Measurements from ENCODE around the gene UGT1A7.

UGT1A7 gene

GRCh38 chr2:233779722-233780121 is 98.0 kb downstream of the UGT1A7 start:
- Histone ChIP-seq H3K9ac (ENCODE audit: low read length) (no peak overlapping the region), H3K36me3 (ENCODE audit: control insufficient read depth, insufficient read depth, low read length) (no peaks in the 10 kb centered on the region), H3K27ac (ENCODE audit: low read depth, low read length) (no peak overlapping the region)

GRCh38 chr2:233780771-233781170 is 99.1 kb downstream of the UGT1A7 start:
- Histone ChIP-seq H3K36me3 (ENCODE audit: control insufficient read depth, insufficient read depth, low read length) (no peaks in the 10 kb centered on the region), H3K4me1 (ENCODE audit: control insufficient read depth, insufficient read depth, low read length) (no peaks in the 10 kb centered on the region), H3K4me3 (ENCODE audit: low read length) (no peak overlapping the region), H3K27ac (ENCODE audit: low read depth, low read length) (no peak overlapping the region), H3K27me3 (ENCODE audit: control insufficient read depth, insufficient read depth, low read length) (no peaks in the 10 kb centered on the region), H3K9ac (ENCODE audit: low read length) (no peak overlapping the region)

More at GRCh38 chr2:233779722-233780121, 98.0 kb downstream of the UGT1A7 start:
- Histone ChIP-seq H3K4me3 (ENCODE audit: low read length) (no peak overlapping the region), H3K4me1 (ENCODE audit: control insufficient read depth, insufficient read depth, low read length) (no peaks in the 10 kb centered on the region), H3K27me3 (ENCODE audit: control insufficient read depth, insufficient read depth, low read length) (no peaks in the 10 kb centered on the region)

DNA sequence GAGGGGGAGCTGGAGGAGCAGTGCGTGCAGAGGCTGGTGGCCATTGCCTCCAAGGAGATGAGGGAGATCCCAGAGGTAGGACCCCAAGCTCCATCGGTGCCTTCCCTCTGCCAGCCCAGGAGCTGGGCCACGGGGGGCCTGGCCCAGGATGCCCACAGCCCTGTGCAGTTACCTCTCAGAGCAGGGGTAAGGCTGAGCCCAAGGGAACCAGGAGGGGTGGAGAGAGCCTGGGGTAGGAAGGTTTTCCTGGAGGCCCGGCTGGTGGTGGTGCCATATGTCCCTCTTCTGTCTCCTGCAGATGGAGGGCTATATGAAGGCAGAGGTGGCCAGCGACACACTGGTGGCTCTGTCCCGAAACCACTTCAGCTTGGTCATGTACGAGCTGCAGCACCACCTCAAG is 107.9 kb downstream of the UGT1A7 start:
- H3K27ac ChIP-seq (ENCODE audit: low read depth, low read length), result no peak overlapping the region
- peaks cover 2% of the 10 kb centered on the region for H3K27me3 ChIP-seq (ENCODE audit: control insufficient read depth, insufficient read depth, low read length)
- no peak overlapping the region for H3K9ac ChIP-seq (ENCODE audit: low read length)
- no peaks in the 10 kb centered on the region for H3K36me3 ChIP-seq (ENCODE audit: control insufficient read depth, insufficient read depth, low read length)
- no peaks in the 10 kb centered on the region for H3K4me1 ChIP-seq (ENCODE audit: control insufficient read depth, insufficient read depth, low read length)
- H3K4me3 ChIP-seq (ENCODE audit: low read length), result no peak overlapping the region

DNA sequence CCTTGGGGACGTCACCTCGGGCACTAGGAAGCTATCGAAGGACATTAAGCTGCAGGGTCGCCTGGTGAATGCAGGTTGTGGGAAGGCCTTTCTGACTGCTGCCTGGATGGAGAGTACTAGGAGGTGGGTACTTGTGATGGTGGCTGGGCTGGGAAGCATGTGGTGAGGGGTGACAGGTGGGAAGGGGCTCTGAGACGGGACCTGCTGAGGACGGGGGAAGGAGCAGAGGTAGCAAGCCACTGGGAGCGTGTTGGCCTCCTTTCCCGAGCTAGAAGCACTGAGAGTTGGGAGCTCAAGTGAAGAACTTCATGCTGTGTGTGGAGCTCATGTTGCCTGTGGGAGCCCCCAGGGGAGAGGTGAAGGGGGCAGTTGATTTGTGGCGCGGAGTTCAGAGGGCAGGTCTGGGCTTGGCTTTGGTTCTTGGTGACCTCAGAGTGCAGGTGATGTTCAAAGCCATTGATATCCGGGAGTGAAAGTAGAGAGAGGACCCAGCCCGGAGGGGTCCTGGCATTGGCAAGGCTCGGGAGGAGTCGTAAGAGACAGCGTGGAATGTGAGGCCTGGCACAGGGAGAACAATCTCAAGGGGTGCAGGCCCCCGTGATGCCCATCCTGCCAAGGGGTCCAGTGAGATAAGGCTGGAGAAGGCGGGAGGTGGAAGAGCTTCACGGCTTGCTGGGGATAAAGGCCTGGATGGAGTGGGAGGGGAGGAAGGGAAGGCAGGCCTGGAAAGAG is 109.6 kb downstream of the UGT1A7 start:
- Histone ChIP-seq H3K9ac (ENCODE audit: low read length) (no peak overlapping the region), H3K4me3 (ENCODE audit: low read length) (no peak overlapping the region), H3K4me1 (ENCODE audit: control insufficient read depth, insufficient read depth, low read length) (no peaks in the 10 kb centered on the region), H3K27ac (ENCODE audit: low read depth, low read length) (no peak overlapping the region), H3K27me3 (ENCODE audit: control insufficient read depth, insufficient read depth, low read length) (peaks cover 2% of the 10 kb centered on the region), H3K36me3 (ENCODE audit: control insufficient read depth, insufficient read depth, low read length) (no peaks in the 10 kb centered on the region)

- Histone ChIP-seq H3K27ac (ENCODE audit: low read depth, low read length) (no peak overlapping the region), H3K36me3 (ENCODE audit: control insufficient read depth, insufficient read depth, low read length) (no peaks in the 10 kb centered on the region), H3K4me3 (ENCODE audit: low read length) (no peak overlapping the region), H3K4me1 (ENCODE audit: control insufficient read depth, insufficient read depth, low read length) (no peaks in the 10 kb centered on the region), H3K9ac (ENCODE audit: low read length) (no peak overlapping the region), H3K27me3 (ENCODE audit: control insufficient read depth, insufficient read depth, low read length) (peaks cover 2% of the 10 kb centered on the region)
Measured at GRCh38 chr2:233791883-233792329, 110.2 kb downstream of the UGT1A7 start.

- Histone ChIP-seq H3K4me1 (ENCODE audit: control insufficient read depth, insufficient read depth, low read length) (no peaks in the 10 kb centered on the region), H3K27me3 (ENCODE audit: control insufficient read depth, insufficient read depth, low read length) (peaks cover 2% of the 10 kb centered on the region), H3K27ac (ENCODE audit: low read depth, low read length) (no peak overlapping the region), H3K36me3 (ENCODE audit: control insufficient read depth, insufficient read depth, low read length) (no peaks in the 10 kb centered on the region), H3K4me3 (ENCODE audit: low read length) (no peak overlapping the region), H3K9ac (ENCODE audit: low read length) (no peak overlapping the region)
Measured at GRCh38 chr2:233792720-233793119, 111.0 kb downstream of the UGT1A7 start.

DNA sequence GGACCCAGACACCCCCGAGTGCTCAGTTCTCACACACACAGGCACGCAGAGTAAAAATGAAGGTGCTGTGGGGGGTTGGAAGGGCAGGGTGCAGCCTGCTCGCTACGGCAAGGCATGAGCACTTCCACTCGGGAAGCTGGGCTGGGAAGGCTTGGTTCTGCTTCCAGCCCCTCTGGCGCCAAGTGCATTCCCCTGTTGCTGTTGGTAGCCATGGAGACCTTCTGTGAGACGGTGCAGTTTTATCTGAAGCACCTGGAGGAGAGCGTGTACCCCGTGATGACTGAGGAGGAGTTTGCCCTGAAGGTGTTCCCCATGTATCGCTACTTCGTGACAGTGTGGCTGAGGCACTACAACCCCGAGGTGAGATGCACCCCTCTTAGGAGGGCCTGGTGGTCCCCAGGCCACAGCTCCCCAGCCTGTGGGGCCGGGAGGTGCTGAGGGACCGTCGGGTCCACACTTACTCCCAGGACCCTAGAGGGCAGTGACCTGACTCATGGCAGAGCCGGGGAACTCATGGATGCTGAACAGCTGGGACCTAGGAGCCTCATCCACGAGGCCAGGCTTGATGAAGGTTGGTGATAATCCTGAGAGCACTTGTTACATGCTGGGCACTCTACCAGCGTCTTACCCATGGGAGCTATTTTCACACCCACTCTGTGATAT is 111.9 kb downstream of the UGT1A7 start:
- no peak overlapping the region for H3K4me3 ChIP-seq (ENCODE audit: low read length)

DNA sequence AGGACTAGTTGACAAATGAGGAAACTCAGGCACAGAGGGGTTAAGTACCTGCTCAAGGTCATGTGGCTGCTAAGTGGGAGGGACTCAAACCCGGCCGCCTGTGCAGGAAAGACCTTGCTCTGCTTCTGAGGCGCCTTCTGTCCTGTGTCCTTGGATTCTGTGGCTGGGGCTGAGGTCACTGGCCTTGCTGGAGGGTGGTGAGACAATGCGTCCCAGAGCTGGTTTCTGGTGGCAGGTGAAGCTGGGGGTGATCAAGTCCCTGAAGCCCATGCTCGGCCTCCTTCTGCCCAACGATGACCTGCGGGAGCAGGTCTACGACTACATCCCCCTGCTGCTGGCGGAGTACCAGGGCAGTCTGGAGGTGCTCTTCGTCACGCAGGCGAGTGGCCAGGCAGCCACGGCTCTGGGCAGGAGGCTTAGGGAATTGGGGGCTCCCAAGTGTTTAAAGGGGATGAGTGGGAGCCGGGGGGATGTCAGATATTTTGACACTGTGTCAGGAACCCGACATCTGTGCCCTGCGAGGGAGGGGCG is 112.5 kb downstream of the UGT1A7 start:
- no peak overlapping the region for H3K27ac ChIP-seq (ENCODE audit: low read depth, low read length)
- peaks cover 2% of the 10 kb centered on the region for H3K27me3 ChIP-seq (ENCODE audit: control insufficient read depth, insufficient read depth, low read length)
- H3K4me1 ChIP-seq (ENCODE audit: control insufficient read depth, insufficient read depth, low read length), result no peaks in the 10 kb centered on the region
- no peak overlapping the region for H3K9ac ChIP-seq (ENCODE audit: low read length)
- H3K4me3 ChIP-seq (ENCODE audit: low read length), result no peak overlapping the region
- no peaks in the 10 kb centered on the region for H3K36me3 ChIP-seq (ENCODE audit: control insufficient read depth, insufficient read depth, low read length)

More for the DNA sequence above, 111.9 kb downstream of the UGT1A7 start:
- Histone ChIP-seq H3K27ac (ENCODE audit: low read depth, low read length) (no peak overlapping the region), H3K36me3 (ENCODE audit: control insufficient read depth, insufficient read depth, low read length) (no peaks in the 10 kb centered on the region), H3K4me1 (ENCODE audit: control insufficient read depth, insufficient read depth, low read length) (no peaks in the 10 kb centered on the region), H3K27me3 (ENCODE audit: control insufficient read depth, insufficient read depth, low read length) (peaks cover 2% of the 10 kb centered on the region), H3K9ac (ENCODE audit: low read length) (no peak overlapping the region)

DNA sequence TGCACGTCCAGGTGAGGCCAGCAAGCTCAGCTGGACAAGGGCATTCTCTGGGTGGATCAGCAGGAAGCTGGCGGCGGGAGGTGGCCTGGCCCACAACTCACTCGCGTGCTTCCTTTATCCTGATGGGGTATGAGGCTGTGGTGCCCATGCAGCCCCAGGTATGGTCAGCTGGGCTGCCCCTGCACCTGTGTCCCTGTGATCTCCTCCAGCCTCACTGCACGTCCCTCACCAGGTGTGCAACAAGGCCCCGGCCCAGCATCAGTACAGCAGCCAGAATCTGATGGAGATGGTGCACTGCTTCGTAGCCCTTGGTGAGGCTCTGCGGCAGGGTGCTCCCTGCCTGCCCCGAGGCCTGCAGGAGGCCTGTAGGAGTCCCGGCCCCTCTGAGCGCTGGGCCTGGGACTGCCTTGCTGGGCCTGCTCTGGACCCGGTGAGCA is 114.1 kb downstream of the UGT1A7 start:
- no peak overlapping the region for H3K4me3 ChIP-seq (ENCODE audit: low read length)
- H3K27me3 ChIP-seq (ENCODE audit: control insufficient read depth, insufficient read depth, low read length), result peaks cover 2% of the 10 kb centered on the region
- H3K27ac ChIP-seq (ENCODE audit: low read depth, low read length), result no peak overlapping the region
- no peak overlapping the region for H3K9ac ChIP-seq (ENCODE audit: low read length)
- no peaks in the 10 kb centered on the region for H3K36me3 ChIP-seq (ENCODE audit: control insufficient read depth, insufficient read depth, low read length)
- no peaks in the 10 kb centered on the region for H3K4me1 ChIP-seq (ENCODE audit: control insufficient read depth, insufficient read depth, low read length)

GRCh38 chr2:233796254-233796653 is 114.6 kb downstream of the UGT1A7 start:
- H3K27ac ChIP-seq (ENCODE audit: low read depth, low read length), result no peak overlapping the region
- H3K4me3 ChIP-seq (ENCODE audit: low read length), result no peak overlapping the region
- H3K9ac ChIP-seq (ENCODE audit: low read length), result no peak overlapping the region
- no peaks in the 10 kb centered on the region for H3K4me1 ChIP-seq (ENCODE audit: control insufficient read depth, insufficient read depth, low read length)
- H3K27me3 ChIP-seq (ENCODE audit: control insufficient read depth, insufficient read depth, low read length), result peaks cover 2% of the 10 kb centered on the region
- no peaks in the 10 kb centered on the region for H3K36me3 ChIP-seq (ENCODE audit: control insufficient read depth, insufficient read depth, low read length)

DNA sequence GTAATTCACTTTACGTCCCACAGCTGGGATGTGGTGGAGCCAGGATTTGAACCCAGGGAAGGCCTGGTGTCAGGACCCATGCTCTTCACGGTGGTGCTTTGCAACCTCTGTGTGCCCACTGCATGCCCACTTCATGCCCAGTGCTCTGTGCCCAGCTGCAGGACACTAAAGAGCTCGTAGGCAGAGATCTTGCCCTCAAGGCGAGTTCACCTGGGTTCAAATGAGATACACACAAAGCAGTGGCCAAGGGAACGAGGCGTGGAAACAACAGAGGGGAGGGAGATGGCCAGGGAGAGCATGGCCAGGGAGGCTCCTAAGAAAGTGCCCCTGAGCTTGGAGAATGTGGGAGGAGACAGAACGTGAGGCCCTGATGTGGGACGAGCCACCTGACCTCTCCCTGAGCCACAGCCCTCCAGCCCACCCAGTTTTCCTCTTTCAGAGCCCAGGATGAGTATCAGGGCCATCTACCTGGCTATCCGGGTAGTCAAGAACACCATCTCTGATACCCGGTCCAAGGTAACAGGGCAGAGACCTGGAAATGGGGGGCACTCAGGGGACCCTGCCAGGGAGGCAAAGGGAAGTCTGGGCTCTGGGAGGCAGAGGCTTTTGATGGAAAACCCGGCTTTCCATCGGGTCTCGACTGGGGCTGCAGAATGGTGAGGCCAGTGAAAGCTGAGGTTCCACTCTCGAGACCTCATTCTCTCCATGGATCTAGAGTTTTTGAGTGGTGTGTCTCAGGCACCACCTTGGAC is 116.8 kb downstream of the UGT1A7 start:
- Histone ChIP-seq H3K27me3 (ENCODE audit: control insufficient read depth, insufficient read depth, low read length) (peaks cover 2% of the 10 kb centered on the region), H3K4me3 (ENCODE audit: low read length) (no peak overlapping the region), H3K9ac (ENCODE audit: low read length) (no peak overlapping the region), H3K4me1 (ENCODE audit: control insufficient read depth, insufficient read depth, low read length) (no peaks in the 10 kb centered on the region), H3K27ac (ENCODE audit: low read depth, low read length) (no peak overlapping the region), H3K36me3 (ENCODE audit: control insufficient read depth, insufficient read depth, low read length) (no peaks in the 10 kb centered on the region)

DNA sequence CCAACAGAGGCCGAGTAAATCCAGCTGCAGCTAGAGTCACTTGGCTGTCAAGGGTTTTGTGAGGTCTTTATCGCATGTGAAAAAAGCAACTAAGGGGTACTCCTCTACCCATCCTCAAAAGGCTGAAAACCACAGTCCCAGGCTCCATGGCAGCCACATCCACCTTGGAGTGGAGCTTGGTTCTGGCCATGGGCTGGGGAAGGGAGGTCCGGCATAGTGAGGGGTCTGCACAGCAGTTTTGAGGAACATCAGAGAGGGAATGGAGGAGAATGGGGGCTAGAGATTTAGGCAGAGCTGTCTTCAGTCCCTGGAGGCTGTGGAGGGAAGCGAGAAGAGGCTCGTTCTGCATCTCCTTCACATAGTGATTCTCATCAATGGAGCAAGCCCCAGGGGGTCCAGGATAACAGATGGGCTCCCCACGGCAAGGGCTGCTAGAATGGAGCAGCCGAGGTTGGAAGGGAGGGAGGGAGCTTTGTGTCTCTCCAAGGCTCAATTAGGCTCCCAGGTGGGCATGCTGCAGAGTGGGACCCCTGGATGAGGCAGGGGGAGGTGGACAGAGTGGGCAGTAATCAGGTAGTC is 117.5 kb downstream of the UGT1A7 start:
- Histone ChIP-seq H3K36me3 (ENCODE audit: control insufficient read depth, insufficient read depth, low read length) (no peaks in the 10 kb centered on the region), H3K27ac (ENCODE audit: low read depth, low read length) (no peak overlapping the region), H3K4me3 (ENCODE audit: low read length) (no peak overlapping the region), H3K4me1 (ENCODE audit: control insufficient read depth, insufficient read depth, low read length) (no peaks in the 10 kb centered on the region), H3K9ac (ENCODE audit: low read length) (no peak overlapping the region), H3K27me3 (ENCODE audit: control insufficient read depth, insufficient read depth, low read length) (no peaks in the 10 kb centered on the region)
